Measurements from ENCODE around the gene CGAS.
A peak's percentile ranks its signal among the peaks of the same experiment; 100 is the strongest.
"Not testable (repeated sequence)": the region's sequence is repeated elsewhere in the genome, so short reads cannot be mapped to it uniquely, and the experiment has no call there.

The CGAS gene

DNA sequence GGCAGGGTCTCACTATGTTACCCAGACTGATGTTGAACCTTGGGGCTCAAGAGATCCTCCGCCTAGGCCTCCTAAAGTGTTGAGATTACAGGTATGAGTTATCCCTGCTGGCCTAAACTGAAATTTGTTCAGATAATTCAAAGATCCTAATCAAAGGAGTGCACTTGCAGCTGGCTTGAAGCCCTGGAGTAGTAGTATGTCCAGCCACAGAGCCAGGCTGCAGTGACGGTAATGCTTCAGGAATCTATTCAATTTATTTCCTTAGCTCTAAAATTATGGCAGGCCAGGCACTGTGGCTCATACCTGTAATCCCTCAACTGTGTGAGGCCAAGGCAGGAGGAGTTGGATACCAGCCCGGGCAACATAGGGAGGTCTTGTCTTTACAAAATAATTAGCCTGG, 58.8 kb downstream of the CGAS start:
- TF ChIP-seq, protein P1, sequence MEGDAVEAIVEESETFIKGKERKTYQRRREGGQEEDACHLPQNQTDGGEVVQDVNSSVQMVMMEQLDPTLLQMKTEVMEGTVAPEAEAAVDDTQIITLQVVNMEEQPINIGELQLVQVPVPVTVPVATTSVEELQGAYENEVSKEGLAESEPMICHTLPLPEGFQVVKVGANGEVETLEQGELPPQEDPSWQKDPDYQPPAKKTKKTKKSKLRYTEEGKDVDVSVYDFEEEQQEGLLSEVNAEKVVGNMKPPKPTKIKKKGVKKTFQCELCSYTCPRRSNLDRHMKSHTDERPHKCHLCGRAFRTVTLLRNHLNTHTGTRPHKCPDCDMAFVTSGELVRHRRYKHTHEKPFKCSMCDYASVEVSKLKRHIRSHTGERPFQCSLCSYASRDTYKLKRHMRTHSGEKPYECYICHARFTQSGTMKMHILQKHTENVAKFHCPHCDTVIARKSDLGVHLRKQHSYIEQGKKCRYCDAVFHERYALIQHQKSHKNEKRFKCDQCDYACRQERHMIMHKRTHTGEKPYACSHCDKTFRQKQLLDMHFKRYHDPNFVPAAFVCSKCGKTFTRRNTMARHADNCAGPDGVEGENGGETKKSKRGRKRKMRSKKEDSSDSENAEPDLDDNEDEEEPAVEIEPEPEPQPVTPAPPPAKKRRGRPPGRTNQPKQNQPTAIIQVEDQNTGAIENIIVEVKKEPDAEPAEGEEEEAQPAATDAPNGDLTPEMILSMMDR (IDR thresholded peaks at IDR 0.05; ENCODE audit: low read depth, low read length) = no peak
- TF ChIP-seq POLR2A (IDR thresholded peaks at IDR 0.05; ENCODE audit: extremely low read depth, insufficient read length) (no peak), MYC (IDR thresholded peaks at IDR 0.05; ENCODE audit: low read depth, low read length) (no peak)
- TF ChIP-seq, protein P2, sequence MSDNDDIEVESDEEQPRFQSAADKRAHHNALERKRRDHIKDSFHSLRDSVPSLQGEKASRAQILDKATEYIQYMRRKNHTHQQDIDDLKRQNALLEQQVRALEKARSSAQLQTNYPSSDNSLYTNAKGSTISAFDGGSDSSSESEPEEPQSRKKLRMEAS (IDR thresholded peaks at IDR 0.05; ENCODE audit: low read depth, low read length) = no peak
- no peak for DNase-seq (ENCODE audit: low read depth)
- no peak overlapping the region for H3K4me3 ChIP-seq (ENCODE audit: low read depth, low read length)

DNA sequence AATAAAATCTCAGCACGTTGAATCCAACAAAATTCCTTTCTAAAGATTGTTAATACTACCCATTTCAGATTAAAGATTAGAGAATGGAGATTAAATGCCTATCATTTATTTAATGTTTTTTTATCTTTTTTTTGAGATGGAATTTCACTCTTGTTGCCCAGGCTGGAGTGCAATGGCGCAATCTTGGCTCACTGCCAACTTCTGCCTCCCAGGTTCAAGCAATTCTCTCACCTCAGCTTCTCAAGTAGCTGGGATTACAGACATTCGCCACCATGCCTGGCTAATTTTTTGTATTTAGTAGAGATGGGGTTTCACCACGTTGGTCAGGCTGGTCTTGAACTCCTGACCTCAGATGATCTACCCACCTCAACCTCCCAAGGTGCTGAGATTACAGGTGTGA, 59.9 kb downstream of the CGAS start:
- H3K4me3 ChIP-seq (ENCODE audit: low read depth, low read length) = not testable (repeated sequence)
- DNase-seq (ENCODE audit: low read depth) = peak; percentile 17

DNA sequence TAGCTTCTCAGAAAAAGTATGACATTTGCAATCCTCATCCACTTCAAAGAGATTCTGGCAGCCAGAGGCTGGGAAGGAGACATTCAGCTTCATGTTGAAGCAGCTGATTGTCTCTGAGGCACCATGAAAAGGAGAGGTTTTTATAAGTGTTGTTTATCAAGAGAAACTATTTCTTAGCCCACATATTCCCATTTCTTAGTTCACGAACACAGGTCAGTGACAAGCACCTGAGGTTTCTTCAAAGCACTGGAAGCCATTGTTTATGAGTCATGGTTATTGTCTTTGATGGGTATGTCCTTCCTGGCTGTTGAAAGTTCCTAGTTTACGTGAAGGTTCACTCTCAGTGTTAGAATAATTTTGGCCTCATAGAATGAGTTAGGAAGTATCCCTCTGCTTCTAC, 60.4 kb downstream of the CGAS start:
- DNase-seq (ENCODE audit: low read depth) = no peak
- no peak overlapping the region for H3K4me3 ChIP-seq (ENCODE audit: low read depth, low read length)
- TF ChIP-seq POLR2A (IDR thresholded peaks at IDR 0.05; ENCODE audit: extremely low read depth, insufficient read length) = no peak
- TF ChIP-seq, protein P1 (IDR thresholded peaks at IDR 0.05; ENCODE audit: low read depth, low read length) = no peak
- TF ChIP-seq MYC (IDR thresholded peaks at IDR 0.05; ENCODE audit: low read depth, low read length) = no peak
- TF ChIP-seq, protein P2 (IDR thresholded peaks at IDR 0.05; ENCODE audit: low read depth, low read length) = no peak

DNA sequence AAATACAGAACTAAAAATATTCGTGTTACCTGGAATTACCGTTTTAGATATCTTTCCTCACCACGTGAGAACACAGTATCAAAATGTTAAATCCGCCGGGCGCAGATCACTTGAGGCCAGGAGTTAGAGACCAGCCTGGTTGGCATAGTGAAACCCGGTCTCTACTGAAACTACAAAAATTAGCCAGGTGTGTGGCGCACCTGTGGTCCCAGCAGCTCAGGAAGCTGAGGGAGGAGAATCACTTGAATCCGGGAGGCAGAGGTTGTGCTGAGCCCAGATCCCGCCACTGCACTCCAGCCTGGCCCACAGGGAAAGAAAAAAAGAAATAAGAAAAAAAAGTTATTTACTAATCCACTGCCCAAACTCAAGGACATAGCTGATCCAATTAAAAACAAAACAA, 62.2 kb downstream of the CGAS start:
- DNase-seq (ENCODE audit: low read depth) = no peak
- H3K4me3 ChIP-seq (ENCODE audit: low read depth, low read length) = no peak overlapping the region
- TF ChIP-seq, protein P1 (IDR thresholded peaks at IDR 0.05; ENCODE audit: low read depth, low read length) = no peak
- TF ChIP-seq POLR2A (IDR thresholded peaks at IDR 0.05; ENCODE audit: extremely low read depth, insufficient read length) (no peak), MYC (IDR thresholded peaks at IDR 0.05; ENCODE audit: low read depth, low read length) (no peak)
- TF ChIP-seq, protein P2 (IDR thresholded peaks at IDR 0.05; ENCODE audit: low read depth, low read length) = no peak

DNA sequence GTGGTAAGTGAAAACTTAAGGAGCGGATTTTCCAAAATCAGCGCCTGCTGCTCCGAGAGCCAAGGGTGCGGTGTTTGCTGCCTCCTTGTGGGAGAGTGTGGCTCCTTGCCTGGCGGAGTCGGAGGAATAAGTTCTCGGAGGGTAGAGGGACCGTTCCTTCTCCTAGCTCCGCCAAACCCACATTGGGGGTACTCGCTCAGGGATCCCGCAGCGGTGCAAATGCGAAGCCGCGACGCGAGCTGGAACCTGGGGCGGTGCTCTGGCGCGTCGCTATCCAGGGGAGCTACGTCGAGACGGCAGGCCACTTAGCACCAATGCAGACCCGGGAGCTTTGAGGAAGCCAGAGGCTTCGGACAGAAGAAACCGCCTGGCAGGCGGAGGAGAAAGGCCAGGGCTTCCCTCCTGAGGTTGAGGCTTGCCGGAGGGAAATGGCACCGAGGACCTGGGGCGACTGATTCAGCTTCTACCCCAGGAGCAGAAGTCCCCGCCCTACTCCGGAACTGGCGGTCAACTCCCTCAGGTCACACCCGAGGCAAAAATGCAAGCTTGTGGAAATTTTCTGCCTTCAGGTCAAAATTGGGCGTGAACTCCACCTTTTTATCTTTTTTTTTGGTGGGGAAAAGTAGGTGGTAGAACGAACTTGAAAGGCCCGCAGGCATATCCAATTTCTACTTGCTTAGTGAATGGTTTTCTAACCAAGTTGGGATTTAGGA, 63.1 kb downstream of the CGAS start:
- peak; percentile 93 for DNase-seq (ENCODE audit: low read depth)
- peak overlapping the region; percentile 62 for H3K4me3 ChIP-seq (ENCODE audit: low read depth, low read length)
- TF ChIP-seq MYC (IDR thresholded peaks at IDR 0.05; ENCODE audit: low read depth, low read length) = peak; percentile 23; the same call in 1 of the 2 replicates
- TF ChIP-seq POLR2A (IDR thresholded peaks at IDR 0.05; ENCODE audit: extremely low read depth, insufficient read length) = no peak
- TF ChIP-seq, protein P1 (IDR thresholded peaks at IDR 0.05; ENCODE audit: low read depth, low read length) = peak; percentile 64
- TF ChIP-seq, protein P2 (IDR thresholded peaks at IDR 0.05; ENCODE audit: low read depth, low read length) = peak; percentile 27; the same call in 1 of the 2 replicates

DNA sequence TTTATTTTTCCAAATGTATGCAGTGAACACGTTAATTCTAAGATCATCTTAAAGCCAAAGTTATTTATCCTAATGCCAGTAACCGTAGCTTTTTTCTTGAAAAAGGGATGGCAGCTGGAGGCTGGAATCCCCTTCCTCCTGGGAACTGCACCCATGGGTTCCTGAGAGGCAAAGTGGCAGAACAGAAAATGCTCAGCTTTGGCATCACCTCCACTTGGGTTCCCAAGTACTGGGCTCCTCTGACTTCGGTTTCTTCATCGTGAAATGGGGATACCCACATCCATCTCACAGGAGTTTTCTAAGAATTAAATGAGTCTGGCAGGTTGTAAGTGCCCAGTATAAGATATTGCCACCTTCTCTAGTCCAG, 63.7 kb downstream of the CGAS start:
- DNase-seq (ENCODE audit: low read depth) = no peak
- TF ChIP-seq POLR2A (IDR thresholded peaks at IDR 0.05; ENCODE audit: extremely low read depth, insufficient read length) (no peak), MYC (IDR thresholded peaks at IDR 0.05; ENCODE audit: low read depth, low read length) (no peak)
- TF ChIP-seq, protein P2 (IDR thresholded peaks at IDR 0.05; ENCODE audit: low read depth, low read length) = no peak
- TF ChIP-seq, protein P1 (IDR thresholded peaks at IDR 0.05; ENCODE audit: low read depth, low read length) = no peak
- peak overlapping the region; percentile 62 for H3K4me3 ChIP-seq (ENCODE audit: low read depth, low read length)

Data from NB4 (cell line).